H1 (cell line): ENCODE data around the gene SMIM23. TPM values are rescaled to one million over a fixed set of nuclear protein-coding genes. Genes with fewer than 3 reads are reported as not detected.

Source experiments
- CTCF ChIA-PET: fragments of 300-600 bp; sonication (Branson Sonifier 250); formaldehyde crosslinking; loops from one replicate; lab custom pipeline; 2021; ENCODE audit not compliant: partially characterized antibody; lab: Charles Lee
- POLR2A ChIA-PET: fragments of 300-600 bp; sonication (Branson Sonifier 250); formaldehyde crosslinking; loops from one replicate; lab custom pipeline; 2021; ENCODE audit warnings: inconsistent platforms; ENCODE audit not compliant: partially characterized antibody; lab: Charles Lee
- DNase-seq, 2 experiments: peaks; one replicate each; pipeline versions ENCODE4 v3.0.0 to v3.0.0-alpha.2; 2010 to 2022; ENCODE audit warnings: low spot score in 2 of 2, low read depth in 1 of 2, mixed read lengths in 1 of 2
- FAIRE-seq: peaks from 2 replicates; lab custom pipeline; 2011; peaks lifted over from hg19 to GRCh38; lab: Jason Lieb, UNC
- H2AFZ ChIP-seq: 2 replicates; pipeline ENCODE4 v1.8.1; 2012; ENCODE audit warnings: low read length, inconsistent platforms
- H2AK5ac ChIP-seq: 2 replicates; pipeline ENCODE4 v1.6.1; 2013; ENCODE audit warnings: low read depth, low read length
- H2BK120ac ChIP-seq: replicated peaks from 2 replicates; pipeline ENCODE3; 2013; ENCODE audit warnings: low read depth, low read length, inconsistent platforms
- H2BK12ac ChIP-seq: 2 replicates; pipeline ENCODE4 v1.6.1; 2013; ENCODE audit warnings: low read depth, low read length
- H2BK15ac ChIP-seq: 2 replicates; pipeline ENCODE4 v1.6.1; 2013; ENCODE audit warnings: low read length
- H2BK20ac ChIP-seq: 2 replicates; pipeline ENCODE4 v1.6.1; 2013; ENCODE audit warnings: low read length
- H2BK5ac ChIP-seq: 2 replicates; pipeline ENCODE4 v1.6.1; 2013; ENCODE audit warnings: low read depth, low read length
- H3K14ac ChIP-seq: 2 replicates; pipeline ENCODE4 v1.6.1; 2013; ENCODE audit warnings: inconsistent platforms; ENCODE audit not compliant: insufficient read length
- H3K18ac ChIP-seq: 2 replicates; pipeline ENCODE4 v1.6.1; 2013; ENCODE audit warnings: low read length; ENCODE audit errors: extremely low read depth
- H3K23ac ChIP-seq: 2 replicates; pipeline ENCODE4 v1.6.1; 2013; ENCODE audit warnings: inconsistent platforms; ENCODE audit not compliant: insufficient read length
- H3K23me2 ChIP-seq: 2 replicates; pipeline ENCODE4 v1.6.1; 2013; ENCODE audit warnings: low read depth, low read length
- H3K27ac ChIP-seq: 2 replicates; pipeline ENCODE4 v1.6.1; 2011; ENCODE audit warnings: low read depth, low read length, inconsistent platforms
- H3K27me3 ChIP-seq, 4 experiments: replicated peaks in 1 of 4; 1 replicate in 1 of 4; 2 replicates in 3 of 4; pipeline versions ENCODE4 v1.6.1 to v1.8.1; 2011 to 2013; ENCODE audit warnings: low read length in 3 of 4, mild to moderate bottlenecking in 3 of 4, inconsistent platforms in 2 of 4, mixed read lengths in 2 of 4, moderate library complexity in 1 of 4; ENCODE audit not compliant: control insufficient read depth in 3 of 4, insufficient read depth in 3 of 4; ENCODE audit errors: extremely low read depth in 1 of 4
- H3K36me3 ChIP-seq, 4 experiments: 2 replicates each; pipeline versions ENCODE4 v1.6.1 to v1.8.1; 2011 to 2013; ENCODE audit warnings: mild to moderate bottlenecking in 4 of 4, low read length in 3 of 4, moderate library complexity in 2 of 4, control low read depth in 1 of 4, inconsistent platforms in 1 of 4; ENCODE audit not compliant: insufficient read depth in 4 of 4, control insufficient read depth in 2 of 4
- H3K4ac ChIP-seq: replicated peaks from 2 replicates; pipeline ENCODE3; 2013; ENCODE audit warnings: low read length, low read depth, mixed read lengths, inconsistent platforms; ENCODE audit not compliant: insufficient read length
- H3K4me1 ChIP-seq, 4 experiments: replicated peaks in 1 of 4; 1 replicate in 1 of 4; 2 replicates in 3 of 4; pipeline versions ENCODE4 v1.6.1 to v1.8.1; 2011 to 2013; ENCODE audit warnings: low read length in 3 of 4, inconsistent platforms in 2 of 4, mixed read lengths in 1 of 4; ENCODE audit not compliant: insufficient read depth in 4 of 4, control insufficient read depth in 3 of 4
- H3K4me2 ChIP-seq, 2 experiments: 2 replicates each; pipeline versions ENCODE4 v1.6.1 to v1.8.1; 2011 to 2013; ENCODE audit warnings: low read depth in 2 of 2, low read length in 2 of 2, control low read depth in 1 of 2, inconsistent platforms in 1 of 2, mild to moderate bottlenecking in 1 of 2; ENCODE audit not compliant: insufficient read depth in 1 of 2
- H3K4me3 ChIP-seq, 4 experiments: fragments of 200-600, 300-600 bp in 1 of 4; sonication (generic), shearing (Covaris generic), sonication (Bioruptor Twin) in 1 of 4; 2 replicates each; pipeline versions ENCODE4 v1.5.1 to v1.8.1; 2011 to 2016; ENCODE audit warnings: low read length in 4 of 4, low read depth in 3 of 4, control low read depth in 2 of 4, inconsistent platforms in 2 of 4, mild to moderate bottlenecking in 2 of 4, mixed read lengths in 1 of 4, moderate library complexity in 1 of 4; ENCODE audit not compliant: insufficient read depth in 2 of 4; ENCODE audit errors: extremely low read depth in 1 of 4
- H3K56ac ChIP-seq: replicated peaks from 2 replicates; pipeline ENCODE3; 2013; ENCODE audit warnings: low read depth, mild to moderate bottlenecking, mixed read lengths, low read length, inconsistent platforms; ENCODE audit not compliant: insufficient read length
- H3K79me1 ChIP-seq: 2 replicates; pipeline ENCODE4 v1.6.1; 2013; ENCODE audit warnings: low read depth, low read length, control low read depth
- H3K79me2 ChIP-seq, 2 experiments: 2 replicates each; pipeline versions ENCODE4 v1.6.1 to v1.8.1; 2012 to 2013; ENCODE audit warnings: low read length in 2 of 2, mild to moderate bottlenecking in 2 of 2, inconsistent platforms in 1 of 2; ENCODE audit not compliant: insufficient read depth in 2 of 2, control insufficient read depth in 1 of 2
- H3K9ac ChIP-seq, 4 experiments: replicated peaks in 1 of 4; 1 replicate in 1 of 4; 2 replicates in 3 of 4; pipeline versions ENCODE4 v1.6.1 to v1.8.1; 2011 to 2013; ENCODE audit warnings: low read depth in 3 of 4, low read length in 3 of 4, control low read depth in 2 of 4, mild to moderate bottlenecking in 2 of 4, moderate library complexity in 2 of 4, inconsistent platforms in 1 of 4; ENCODE audit errors: extremely low read depth in 1 of 4
- H3K9me3 ChIP-seq, 2 experiments: 2 replicates each; pipeline versions ENCODE4 v1.6.1 to v1.8.1; 2012 to 2013; ENCODE audit warnings: mild to moderate bottlenecking in 2 of 2, moderate library complexity in 2 of 2, control low read depth in 1 of 2, inconsistent platforms in 1 of 2, low read depth in 1 of 2, low read length in 1 of 2, mixed read lengths in 1 of 2; ENCODE audit not compliant: insufficient read depth in 2 of 2
- H4K20me1 ChIP-seq, 2 experiments: replicated peaks in 1 of 2; 2 replicates each; pipeline versions ENCODE3 to v1.8.1; 2011 to 2013; ENCODE audit warnings: inconsistent platforms in 2 of 2, low read length in 2 of 2, mild to moderate bottlenecking in 1 of 2; ENCODE audit not compliant: insufficient read depth in 2 of 2, control insufficient read depth in 1 of 2
- H4K5ac ChIP-seq: 2 replicates; pipeline ENCODE4 v1.6.1; 2013; ENCODE audit warnings: low read length, low read depth, mixed read lengths, inconsistent platforms; ENCODE audit not compliant: insufficient read length
- H4K8ac ChIP-seq: 2 replicates; pipeline ENCODE4 v1.8.0; 2013; ENCODE audit warnings: mild to moderate bottlenecking, moderate library complexity, low read length, inconsistent platforms; ENCODE audit not compliant: insufficient read depth; ENCODE audit errors: extremely low read depth
- H4K91ac ChIP-seq: replicated peaks from 2 replicates; pipeline ENCODE3; 2013; ENCODE audit warnings: low read length, mixed read lengths, inconsistent platforms; ENCODE audit not compliant: insufficient read length
- CHD1 ChIP-seq: IDR thresholded peaks from 2 replicates; pipeline ENCODE4 v1.6.1; 2012; ENCODE audit warnings: low read depth, low read length, improper control_type of control experiment
- SP4 ChIP-seq: IDR thresholded peaks from 2 replicates; pipeline ENCODE4 v1.6.1; 2012; ENCODE audit warnings: low read length, inconsistent platforms
- TEAD4 ChIP-seq: IDR thresholded peaks from 2 replicates; pipeline ENCODE4 v1.6.1; 2012; ENCODE audit warnings: low read depth, low read length, inconsistent platforms, mixed read lengths
- WGBS, 2 experiments: shearing (Covaris generic) in 1 of 2; methylation state at CpG; one replicate each; pipeline versions ENCODE4 v1.1.6 to v1.1.7; 2013 to 2015; ENCODE audit warnings: low lambda C conversion rate in 2 of 2, mixed read lengths in 2 of 2, inconsistent platforms in 1 of 2, low coverage in 1 of 2, missing lambda C conversion rate in 1 of 2; ENCODE audit not compliant: insufficient replicate concordance in 2 of 2, insufficient coverage in 1 of 2, insufficient read length in 1 of 2; ENCODE audit errors: extremely low coverage in 1 of 2, missing lambda C conversion rate in 1 of 2; 5-methylcytosine and 5-hydroxymethylcytosine counted together
- polyA plus RNA-seq, 7 experiments: library from polyadenylated mRNA; depleted of rRNA in 3 of 7; stranded (reverse) in 5 of 7; unstranded in 2 of 7; fragments of >200 nt in 5 of 7; fragments of 200-250 nt in 2 of 7; gene quantifications; 1 replicate in 5 of 7; 2 replicates in 1 of 7; 4 replicates in 1 of 7; pipeline versions ENCODE4 v1.2.1 to v1.2.3, GENCODE V29; 2011 to 2013; ENCODE audit warnings: missing spikeins in 2 of 7, mixed read lengths in 2 of 7
- total RNA-seq: library from RNA; stranded (reverse); fragmentation: NEBNext Ultra II Directional; extraction: Animal tissue kit (Norgen Biotek cat#: 25700); gene quantifications from 2 replicates; pipeline ENCODE4 v1.2.1, GENCODE V29; 2021

The SMIM23 gene
- total and polyA plus RNA-seq, 2 of the 8 experiments (the other 6 are each of a cell fraction or from before 2014, with no cell fraction given) = not detected

GRCh38 chr5:171821286-171821685 is 35.7 kb downstream of the SMIM23 start:
- Histone ChIP-seq H3K23me2 (no peaks in the 10 kb centered on the region), H3K79me2 (no peaks in the 10 kb centered on the region), H4K8ac (no peak overlapping the region), H3K14ac (no peak overlapping the region), H3K18ac (no peak overlapping the region), H2AFZ (no peak overlapping the region), H2BK12ac (no peak overlapping the region), H3K36me3 (no peaks in the 10 kb centered on the region; a peak in 1 of 8 replicates), H3K23ac (no peak overlapping the region), H3K56ac (no peak overlapping the region), H2BK15ac (no peak overlapping the region), H3K4me2 (no peak overlapping the region), H3K27me3 (0 out of 7 replicates have a peak, but pooled peaks cover 0 to 3% (median 0%) of the 10 kb centered on the region in 4 experiments), H3K4me3 (no peak overlapping the region), H3K9me3 (no peaks in the 10 kb centered on the region), H3K27ac (no peak overlapping the region), H2BK5ac (no peak overlapping the region), H2AK5ac (no peak overlapping the region), H2BK120ac (no peak overlapping the region), H3K4ac (no peak overlapping the region), H3K9ac (no peak overlapping the region), H3K79me1 (no peaks in the 10 kb centered on the region), H4K5ac (no peak overlapping the region), H4K20me1 (no peaks in the 10 kb centered on the region), H2BK20ac (no peak overlapping the region), H3K4me1 (no peaks in the 10 kb centered on the region), H4K91ac (no peak overlapping the region)
- ChIA-PET POLR2A (no interaction called here), CTCF (interaction anchor here (0.6 to 1.2 kb wide), 5 partner anchors 11 to 746 kb away, joined by 3 to 4 read pairs (median 3); no protein-coding TSS in a partner anchor)
- DNase-seq (no peak), FAIRE-seq (no peak)
- 88% methylated on average over 4 of the region's 4 CpGs; no CpG with 5 or more reads in 1 of the 2 experiments for WGBS, 2 experiments
- TF ChIP-seq TEAD4 (no peak), SP4 (no peak), CHD1 (no peak)
